ENCODE results near the gene CCDC39. TPM values are rescaled to one million over a fixed set of nuclear protein-coding genes. Genes with fewer than 3 reads are reported as not detected.

CCDC39 gene
- total RNA-seq, 1 experiment from 2014 or later, result 0.79 TPM

DNA sequence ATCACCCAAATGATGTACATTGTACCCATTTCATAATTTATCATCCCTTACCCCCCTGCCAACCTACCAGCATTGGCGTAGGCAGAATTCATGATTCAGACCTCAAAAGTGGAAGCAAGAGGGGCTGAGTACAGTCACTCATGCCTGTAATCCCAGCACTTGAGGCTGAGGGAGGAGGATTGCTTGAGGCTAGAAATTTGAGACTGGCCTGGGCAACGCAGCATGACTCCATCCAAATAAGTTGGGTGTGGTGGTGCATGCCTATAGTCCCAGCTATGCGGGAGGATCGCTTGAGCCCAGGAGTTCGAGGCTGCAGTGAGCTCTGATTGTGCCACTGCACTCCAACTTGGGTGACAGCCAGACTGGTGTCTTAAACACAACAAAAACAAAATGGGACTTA, 66.9 kb downstream of the CCDC39 start:
- no peak overlapping the region for H3K9ac ChIP-seq (ENCODE audit: extremely low read depth, insufficient read length, low read length)
- H3K18ac ChIP-seq (ENCODE audit: insufficient read length, low read depth, low read length), result no peak overlapping the region
- H3K14ac ChIP-seq (ENCODE audit: insufficient read depth, low read length), result no peak overlapping the region
- H3K27me3 ChIP-seq (ENCODE audit: insufficient read depth, low read length), result no peaks in the 10 kb centered on the region
- no peak overlapping the region for H3K27ac ChIP-seq (ENCODE audit: insufficient read length, low read depth, low read length)
- no peak overlapping the region for H2BK12ac ChIP-seq (ENCODE audit: insufficient read length, low read depth, low read length)
- H3K23me2 ChIP-seq (ENCODE audit: insufficient read length, low read depth, low read length, poor library complexity, severe bottlenecking), result no peaks in the 10 kb centered on the region
- no peak for DNase-seq
- no peak overlapping the region for H4K5ac ChIP-seq (ENCODE audit: insufficient read length, low read depth, low read length)
- no peaks in the 10 kb centered on the region for H3K9me3 ChIP-seq (ENCODE audit: control insufficient read depth, low read depth, low read length)
- H4K91ac ChIP-seq (ENCODE audit: insufficient read length, low read depth, low read length), result no peak overlapping the region
- no peaks in the 10 kb centered on the region for H3K79me1 ChIP-seq (ENCODE audit: insufficient read depth, low read depth, low read length, poor library complexity, severe bottlenecking)
- Mint-ChIP-seq H3K4me1 (no peaks in the 10 kb centered on the region), H3K9me3 (no peaks in the 10 kb centered on the region), H3K27me3 (ENCODE audit: low read depth) (no peaks in the 10 kb centered on the region), H3K27ac (no peak overlapping the region), H3K4me3 (no peak overlapping the region), H3K36me3 (ENCODE audit: insufficient read depth in 1 of 3, low read depth in 3 of 3) (peaks cover 11 to 54% (median 45%) of the 10 kb centered on the region in 3 experiments; a peak in 6 of 7 replicates)
- H2BK120ac ChIP-seq (ENCODE audit: low read depth, low read length, poor library complexity, severe bottlenecking), result no peak overlapping the region
- H2BK5ac ChIP-seq (ENCODE audit: insufficient read length, low read length), result no peak overlapping the region
- no CpG with 5 or more reads among the region's 5 CpGs for WGBS (ENCODE audit: extremely low coverage, insufficient read length, low lambda C conversion rate)
- H2BK15ac ChIP-seq (ENCODE audit: low read depth, low read length), result no peak overlapping the region
- H4K8ac ChIP-seq (replicated peaks; ENCODE audit: insufficient read length, low read depth, low read length), result no peak overlapping the region
- H3K23ac ChIP-seq (ENCODE audit: insufficient read length, low read depth, low read length), result no peak overlapping the region
- H2BK20ac ChIP-seq (ENCODE audit: low read depth, low read length, poor library complexity, severe bottlenecking), result no peak overlapping the region
- H3K79me2 ChIP-seq (ENCODE audit: insufficient read depth, low read length), result no peaks in the 10 kb centered on the region
- TF ChIP-seq, protein P1, sequence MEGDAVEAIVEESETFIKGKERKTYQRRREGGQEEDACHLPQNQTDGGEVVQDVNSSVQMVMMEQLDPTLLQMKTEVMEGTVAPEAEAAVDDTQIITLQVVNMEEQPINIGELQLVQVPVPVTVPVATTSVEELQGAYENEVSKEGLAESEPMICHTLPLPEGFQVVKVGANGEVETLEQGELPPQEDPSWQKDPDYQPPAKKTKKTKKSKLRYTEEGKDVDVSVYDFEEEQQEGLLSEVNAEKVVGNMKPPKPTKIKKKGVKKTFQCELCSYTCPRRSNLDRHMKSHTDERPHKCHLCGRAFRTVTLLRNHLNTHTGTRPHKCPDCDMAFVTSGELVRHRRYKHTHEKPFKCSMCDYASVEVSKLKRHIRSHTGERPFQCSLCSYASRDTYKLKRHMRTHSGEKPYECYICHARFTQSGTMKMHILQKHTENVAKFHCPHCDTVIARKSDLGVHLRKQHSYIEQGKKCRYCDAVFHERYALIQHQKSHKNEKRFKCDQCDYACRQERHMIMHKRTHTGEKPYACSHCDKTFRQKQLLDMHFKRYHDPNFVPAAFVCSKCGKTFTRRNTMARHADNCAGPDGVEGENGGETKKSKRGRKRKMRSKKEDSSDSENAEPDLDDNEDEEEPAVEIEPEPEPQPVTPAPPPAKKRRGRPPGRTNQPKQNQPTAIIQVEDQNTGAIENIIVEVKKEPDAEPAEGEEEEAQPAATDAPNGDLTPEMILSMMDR (conservative IDR thresholded peaks at IDR 0.05), result no peak
- H3K56ac ChIP-seq (ENCODE audit: insufficient read length, low read depth, low read length), result no peak overlapping the region
- H3K4ac ChIP-seq (ENCODE audit: low read depth, low read length), result no peak overlapping the region
- H3T11ph ChIP-seq (ENCODE audit: low read length), result no peak overlapping the region
- no peaks in the 10 kb centered on the region for H3K4me1 ChIP-seq (ENCODE audit: insufficient read depth, low read length)
- H2AK5ac ChIP-seq (ENCODE audit: insufficient read length, low read length), result no peak overlapping the region
- no peak overlapping the region for H2AFZ ChIP-seq (ENCODE audit: low read length)
- no peak overlapping the region for H3K4me2 ChIP-seq (ENCODE audit: insufficient read depth, insufficient read length, low read length)
- no peaks in the 10 kb centered on the region for H4K20me1 ChIP-seq (ENCODE audit: control insufficient read depth, insufficient read depth, insufficient read length)

Measured in H9 (cell line).